Frontal cortex (tissue), 4 donors: Measurements from ENCODE around the gene ZNF688. TPM values are rescaled to one million over a fixed set of nuclear protein-coding genes. Genes with fewer than 3 reads are reported as not detected.
A peak's percentile ranks its signal among the peaks of the same experiment; 100 is the strongest.
"Not testable (repeated sequence)": the region's sequence is repeated elsewhere in the genome, so short reads cannot be mapped to it uniquely, and the experiment has no call there.

Source experiments
- DNase-seq, 2 donors: peaks; one replicate each; pipeline ENCODE4 v3.0.0; 2012; ENCODE audit warnings: low spot score in 2 of 2
- FAIRE-seq: peaks from 2 replicates; lab custom pipeline; 2012; peaks lifted over from hg19 to GRCh38; lab: Jason Lieb, UNC
- total RNA-seq: library from RNA; depleted of rRNA; stranded (reverse); fragments of >200 nt; gene quantifications from one replicate; pipeline ENCODE4 v1.2.3, GENCODE V29; 2014
- donor health status: control.
- donor health status: control.
- donor health status: control.

The ZNF688 gene
- total RNA-seq, 1 donor from 2014 or later = 7.3 TPM

DNA sequence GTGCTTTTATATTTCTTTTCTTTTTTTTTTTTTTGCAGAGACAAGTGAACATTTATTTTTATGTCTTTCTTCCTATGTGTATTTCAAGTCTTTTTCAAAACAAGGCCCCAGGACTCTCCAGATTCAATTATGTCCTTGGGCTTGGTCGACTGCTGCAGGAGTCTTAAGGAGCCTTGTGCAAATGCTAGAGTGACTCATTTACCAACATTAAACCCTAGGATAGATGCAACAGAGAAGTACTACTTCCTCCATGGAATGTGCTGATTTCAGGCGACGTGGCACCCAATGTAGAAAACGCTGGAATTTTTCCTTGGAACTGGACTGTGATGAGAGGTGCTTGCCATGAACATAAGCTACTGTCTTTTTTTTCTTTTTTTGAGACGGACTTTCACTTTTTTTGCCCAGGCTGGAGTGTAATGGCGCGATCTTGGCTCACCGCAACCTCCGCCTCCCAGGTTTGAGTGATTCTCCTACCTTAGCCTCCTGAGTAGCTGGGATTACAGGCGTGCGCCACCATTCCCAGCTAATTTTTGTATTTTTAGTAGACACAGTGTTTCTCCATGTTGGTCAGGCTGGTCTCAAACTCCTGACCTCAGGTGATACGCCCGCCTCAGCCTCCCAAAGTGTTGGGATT lies 35.0 kb downstream of the ZNF688 start:
- DNase-seq, FAIRE-seq: not testable (repeated sequence)

DNA sequence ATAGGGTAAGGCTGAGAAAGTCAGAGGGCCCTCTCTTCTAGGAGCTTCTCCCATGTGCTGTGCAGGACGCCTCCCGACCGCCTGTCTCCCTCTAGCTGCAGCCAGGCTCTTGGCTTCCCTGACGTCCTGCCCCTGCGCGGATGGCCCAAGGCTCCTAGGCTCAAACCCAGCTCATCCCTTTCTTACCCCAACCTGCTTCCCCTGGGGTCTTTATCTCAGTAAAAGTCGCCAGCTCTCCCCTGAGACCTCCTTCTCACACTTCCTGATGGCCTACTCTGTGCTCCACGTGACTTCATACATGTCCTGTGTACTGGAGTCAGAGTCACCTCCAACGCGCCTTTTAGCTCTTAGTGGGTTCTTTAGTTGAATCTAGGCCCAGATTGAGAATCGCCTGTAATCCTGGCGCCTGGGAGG lies 35.7 kb downstream of the ZNF688 start:
- FAIRE-seq (no peak), DNase-seq (peak; percentile 59 to 73)

DNA sequence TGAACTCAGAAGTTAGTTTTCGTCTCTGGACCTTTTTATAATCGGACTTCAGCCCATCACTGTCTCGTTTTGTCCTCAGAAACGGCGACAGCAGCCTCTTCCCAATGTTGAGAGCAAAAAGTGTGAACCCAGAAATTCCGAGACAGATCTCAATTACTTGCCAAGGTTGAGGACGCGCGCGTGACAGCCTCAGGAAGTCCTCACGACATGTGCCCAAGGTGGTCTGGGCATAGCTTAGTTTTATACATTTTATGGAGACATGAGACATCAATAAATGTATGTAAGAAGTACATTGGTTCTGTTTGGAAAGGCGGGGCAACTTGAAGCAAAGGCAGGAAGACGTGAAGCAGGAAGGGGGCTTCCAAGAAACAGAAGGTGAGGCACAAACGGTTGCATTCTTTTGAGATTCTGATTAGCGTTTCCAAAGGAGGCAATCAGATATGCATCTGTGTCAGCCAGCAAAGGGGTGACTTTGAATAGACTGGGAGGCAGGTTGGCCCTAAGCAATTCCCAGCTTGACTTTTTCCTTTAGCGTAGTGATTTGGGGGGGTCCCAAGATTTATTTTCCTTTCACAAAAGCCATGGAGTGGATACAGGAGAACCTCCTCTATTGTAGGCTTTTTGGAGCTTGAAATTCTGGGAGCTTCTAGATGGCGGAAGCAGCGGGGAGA lies 36.3 kb downstream of the ZNF688 start:
- no peak for FAIRE-seq
- DNase-seq = no peak

DNA sequence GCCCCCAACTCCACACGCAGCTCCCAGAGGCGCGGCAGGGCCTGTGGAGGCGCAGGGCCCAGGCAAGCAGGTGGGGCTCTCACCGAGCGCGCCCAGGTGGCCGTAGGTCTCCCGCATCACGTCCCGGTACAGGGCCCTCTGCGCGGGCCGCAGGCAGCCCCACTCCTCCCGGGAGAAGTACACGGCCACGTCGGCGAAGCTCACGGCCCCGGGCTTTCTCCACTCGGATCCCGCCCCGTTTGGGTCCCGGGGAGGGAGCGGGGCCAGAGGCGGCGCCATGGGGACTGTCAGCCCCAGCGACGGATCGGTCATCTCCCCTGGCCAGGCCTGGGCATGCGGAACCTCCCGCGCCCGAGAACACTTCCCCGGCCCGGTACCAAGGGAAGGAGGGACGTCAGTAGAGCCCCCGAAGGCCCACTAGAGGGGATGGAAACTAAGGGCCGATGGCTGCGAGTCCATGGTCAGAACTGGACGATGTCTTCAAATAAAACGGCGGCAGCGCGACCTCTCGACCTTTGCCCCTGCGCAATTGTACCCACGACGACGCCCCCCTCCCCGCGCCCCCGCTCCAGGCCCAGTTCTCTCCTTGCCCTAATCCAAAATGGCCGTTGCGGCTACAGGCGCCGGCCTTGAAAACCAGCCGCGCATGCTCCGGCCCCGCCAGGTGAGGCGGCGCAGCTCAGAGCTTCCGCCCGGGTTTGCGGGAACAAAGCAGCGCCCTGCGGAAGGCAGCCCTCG lies 37.0 kb downstream of the ZNF688 start, which contains the start of gene ZNF747:
TSS of gene ZNF747 (minus strand) at position 491 of the 738 bp plus-strand sequence. CDS start at position 312, 179 bp downstream.
- peak; percentile 94 to 97 for DNase-seq
- FAIRE-seq = no peak

DNA sequence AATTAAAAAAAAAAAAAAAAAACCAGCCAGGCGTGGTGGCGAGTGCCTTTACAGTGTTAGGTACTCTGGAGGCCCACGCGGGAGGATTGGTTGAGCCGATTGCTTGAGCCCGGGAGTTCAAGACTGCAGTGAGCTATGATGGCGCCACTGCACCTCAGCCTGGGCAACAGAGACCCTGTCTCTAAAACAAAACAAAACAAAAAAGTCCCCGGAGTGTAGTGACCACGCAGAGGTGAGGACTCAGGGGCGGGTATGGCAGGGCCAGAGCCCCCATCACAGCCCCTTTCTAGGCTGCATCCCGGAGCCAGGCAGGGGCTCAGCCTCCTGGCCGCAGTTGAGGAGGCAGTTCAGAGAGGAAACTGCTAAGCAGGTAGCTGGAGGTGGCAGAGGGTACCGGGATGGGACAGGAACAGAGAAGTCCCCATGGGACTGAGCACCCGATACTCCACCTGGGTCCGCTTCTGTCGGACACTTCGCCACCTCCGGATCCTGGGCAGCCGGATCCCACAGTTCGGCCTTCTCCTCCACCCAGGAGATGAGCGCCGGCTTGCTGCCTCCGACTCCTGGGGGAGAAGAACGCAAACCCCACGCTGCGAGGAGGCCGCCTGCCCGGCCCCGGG lies 37.7 kb downstream of the ZNF688 start:
- FAIRE-seq (no peak), DNase-seq (no peak)

DNA sequence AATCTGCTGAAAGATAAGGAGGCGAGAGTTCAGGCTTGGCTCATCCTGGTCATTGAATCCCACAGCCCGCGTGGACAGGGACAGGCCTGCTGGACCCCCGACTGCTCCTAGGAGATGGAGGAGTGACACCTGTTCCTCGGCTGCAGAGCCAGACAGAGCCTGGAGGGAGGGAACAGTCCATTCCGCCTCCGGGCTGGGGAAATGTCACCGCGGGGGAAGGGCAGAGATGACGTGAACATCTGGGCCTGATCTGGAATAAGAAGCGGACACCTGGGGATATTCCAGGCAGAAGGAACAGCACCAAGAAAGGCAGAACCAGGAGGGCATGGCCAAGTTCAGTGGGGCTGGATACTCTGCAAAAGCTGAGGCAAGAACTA lies 38.4 kb downstream of the ZNF688 start:
- DNase-seq (no peak), FAIRE-seq (no peak)

DNA sequence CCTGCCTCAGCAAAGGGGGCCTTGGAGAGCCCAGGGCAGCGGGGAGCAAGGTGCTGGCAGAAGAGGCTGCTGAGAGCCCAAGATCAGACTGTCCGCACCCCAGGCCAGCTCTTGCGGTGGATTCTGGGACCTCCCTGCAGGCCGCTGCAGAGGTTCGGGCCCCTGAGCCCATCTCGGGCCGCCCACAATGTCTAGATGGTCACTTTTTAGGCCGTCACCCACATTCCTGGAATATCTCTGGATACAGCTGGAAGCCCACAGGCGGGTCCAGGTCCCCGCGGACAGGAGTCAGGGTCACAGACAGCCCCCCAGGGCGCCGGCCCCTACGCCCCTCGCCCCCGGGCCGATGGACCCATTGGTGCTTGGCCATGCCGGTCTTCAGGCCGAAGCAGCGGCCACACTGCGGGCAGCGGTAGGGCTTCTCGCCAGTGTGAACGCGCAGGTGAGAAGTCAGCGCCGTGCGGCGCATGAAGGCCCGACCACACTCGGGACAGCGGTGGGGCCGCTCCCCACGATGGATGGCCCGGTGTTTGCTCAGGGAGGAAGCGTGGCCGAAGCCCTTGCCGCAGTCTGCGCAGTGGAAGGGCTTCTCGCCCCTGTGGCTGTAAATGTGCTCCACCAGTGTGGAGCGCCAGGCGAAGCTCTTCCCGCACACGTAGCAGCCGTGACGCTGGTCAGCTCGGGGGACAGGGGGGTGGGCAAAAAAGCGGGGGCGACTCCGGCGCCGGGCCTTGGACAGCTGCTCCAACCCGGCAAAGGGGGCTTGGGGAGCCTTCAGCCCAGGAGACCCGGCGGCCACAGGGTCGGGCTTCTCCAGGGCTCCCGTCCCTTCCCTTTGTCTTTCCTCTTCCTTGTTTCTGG lies 39.0 kb downstream of the ZNF688 start:
- FAIRE-seq = no peak
- DNase-seq = no peak

DNA sequence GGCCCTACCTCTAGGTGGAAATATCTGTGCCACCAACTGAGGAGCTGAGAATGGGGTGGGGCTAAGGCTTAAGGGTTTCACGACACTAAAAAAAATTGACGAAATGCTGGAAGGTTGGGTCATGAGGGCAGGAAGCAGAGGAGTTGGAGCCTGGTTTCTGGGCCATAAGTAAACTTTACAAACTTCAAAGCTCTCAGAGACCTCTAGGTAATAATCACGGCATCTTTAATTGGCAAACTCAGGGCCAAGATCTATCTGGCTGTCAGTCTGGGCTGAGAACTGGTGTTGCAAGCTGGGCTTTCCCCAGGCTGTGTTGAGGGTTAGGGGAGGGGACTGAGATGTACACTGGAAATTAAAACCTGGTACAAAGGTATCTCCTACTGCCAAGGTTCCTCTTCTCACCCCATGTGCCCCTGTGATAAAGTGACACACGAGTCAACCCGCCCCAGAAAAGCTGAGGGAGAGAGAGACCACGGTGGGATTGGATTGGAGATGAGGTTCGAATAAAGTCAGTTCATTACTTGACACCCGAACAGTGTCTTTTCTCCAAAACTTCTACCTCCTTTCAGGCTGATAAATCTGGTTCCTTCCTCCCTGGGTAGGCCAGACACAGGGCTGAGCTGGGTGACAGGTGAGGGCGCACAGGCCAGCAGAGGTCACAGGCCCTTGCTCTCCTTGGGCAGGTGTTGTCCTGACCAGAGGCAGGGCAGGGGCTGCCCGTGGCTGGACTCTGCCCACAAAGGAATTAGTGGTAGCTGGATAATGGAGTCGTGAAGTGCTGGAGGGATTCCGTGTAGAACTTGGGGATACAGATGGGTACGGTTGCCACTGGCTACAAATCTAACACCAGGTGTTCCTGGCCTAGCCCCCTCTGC lies 41.1 kb downstream of the ZNF688 start:
- no peak for FAIRE-seq
- no peak for DNase-seq

DNA sequence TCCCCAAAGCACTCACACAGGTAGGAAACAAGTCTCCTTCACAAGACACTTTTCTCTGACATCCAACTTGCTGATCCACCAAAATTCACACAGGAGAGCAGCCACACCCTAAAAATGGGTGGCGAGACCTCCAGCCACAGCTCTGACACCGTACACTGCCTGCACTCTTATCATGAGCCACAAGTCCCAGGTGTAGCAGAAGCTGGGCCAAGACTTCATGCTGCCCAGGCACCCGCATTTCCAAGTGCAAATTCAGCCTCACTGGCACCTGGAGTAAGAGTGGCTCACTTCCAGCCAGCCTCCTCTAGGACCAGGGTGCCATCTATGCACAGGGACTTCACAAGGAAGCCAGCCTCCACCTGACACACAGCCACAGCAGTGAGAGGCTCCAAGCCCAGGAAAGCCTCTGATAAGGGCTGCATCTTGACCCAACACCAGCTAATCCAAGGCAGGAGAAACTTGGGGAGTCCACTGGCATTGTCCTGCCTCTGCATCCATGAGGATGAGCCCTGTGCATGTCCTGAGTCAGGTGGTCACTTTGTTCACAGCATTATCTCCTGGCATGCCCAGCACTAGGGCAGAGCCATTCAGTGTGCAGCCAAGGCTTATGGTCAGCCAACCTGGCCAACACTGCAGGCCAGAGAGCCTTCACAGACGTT lies 42.6 kb downstream of the ZNF688 start:
- FAIRE-seq (no peak), DNase-seq (no peak)

DNA sequence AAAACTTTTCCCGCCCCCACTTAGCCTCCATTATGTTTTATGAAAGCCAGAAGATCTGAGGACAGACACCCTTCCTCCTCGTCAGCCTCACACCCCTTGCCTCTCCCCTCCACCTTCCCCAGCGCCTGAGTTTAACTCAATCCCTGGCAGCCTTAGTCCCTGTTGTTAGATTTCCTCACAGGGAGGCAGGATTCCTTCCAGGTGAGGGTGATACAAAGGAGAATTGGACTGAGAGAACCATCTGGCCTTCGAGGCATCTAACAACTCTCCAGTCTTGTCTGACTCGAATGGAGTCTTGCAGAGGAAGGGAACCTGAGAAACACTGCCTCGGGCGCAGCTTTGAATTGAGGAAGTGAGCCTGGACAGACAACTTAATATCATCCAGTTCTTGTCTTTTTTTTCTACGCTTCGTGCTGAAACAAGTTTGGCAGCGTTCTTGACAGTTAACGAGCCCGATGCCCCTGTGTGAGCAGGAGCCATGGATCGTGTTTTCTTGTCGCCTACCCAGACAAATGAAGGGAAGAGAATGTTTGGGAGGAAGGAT lies 43.8 kb downstream of the ZNF688 start:
- FAIRE-seq = no peak
- DNase-seq = no peak

DNA sequence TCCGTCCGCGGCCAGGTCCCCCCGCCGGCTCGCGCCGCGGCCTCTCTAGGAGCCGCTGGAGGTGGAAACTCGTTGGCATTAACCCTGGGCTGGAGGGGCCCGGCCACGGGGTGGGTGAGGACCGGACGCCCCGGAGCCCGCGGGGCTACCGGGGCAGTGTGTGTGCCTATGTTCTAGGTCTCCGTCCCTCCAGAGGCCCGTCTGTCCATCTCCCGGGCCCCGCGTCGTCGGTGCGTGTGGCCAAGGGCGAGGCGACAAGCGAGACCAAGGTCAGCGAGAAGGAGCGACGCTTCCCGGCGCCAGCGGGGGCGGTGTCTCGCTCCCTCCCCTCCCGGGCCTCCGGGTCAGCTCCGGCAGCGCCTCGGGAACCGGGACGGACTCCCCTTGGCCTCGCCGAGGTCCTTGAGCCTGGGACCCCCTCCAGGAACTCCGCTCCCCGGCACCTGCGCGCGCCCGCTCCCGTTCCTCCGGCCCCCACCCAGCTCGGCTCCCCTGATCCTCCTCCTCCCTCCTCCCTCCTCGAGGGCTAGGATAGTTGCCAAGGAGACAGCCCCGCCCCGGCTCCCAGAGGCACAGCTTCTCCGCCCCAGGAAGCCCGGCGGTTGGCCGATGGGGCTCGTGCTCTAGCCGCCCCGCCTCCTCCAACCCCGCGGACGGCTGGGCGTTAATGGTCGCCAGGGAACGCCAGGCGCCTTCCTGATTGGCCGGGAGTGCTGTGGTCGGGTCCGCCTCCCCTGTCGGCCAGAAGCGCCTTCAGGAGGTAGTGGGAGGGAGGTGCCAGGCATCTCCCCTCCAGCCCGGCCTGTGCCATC lies 44.5 kb downstream of the ZNF688 start:
- DNase-seq (peak; percentile 96 to 97), FAIRE-seq (no peak)

DNA sequence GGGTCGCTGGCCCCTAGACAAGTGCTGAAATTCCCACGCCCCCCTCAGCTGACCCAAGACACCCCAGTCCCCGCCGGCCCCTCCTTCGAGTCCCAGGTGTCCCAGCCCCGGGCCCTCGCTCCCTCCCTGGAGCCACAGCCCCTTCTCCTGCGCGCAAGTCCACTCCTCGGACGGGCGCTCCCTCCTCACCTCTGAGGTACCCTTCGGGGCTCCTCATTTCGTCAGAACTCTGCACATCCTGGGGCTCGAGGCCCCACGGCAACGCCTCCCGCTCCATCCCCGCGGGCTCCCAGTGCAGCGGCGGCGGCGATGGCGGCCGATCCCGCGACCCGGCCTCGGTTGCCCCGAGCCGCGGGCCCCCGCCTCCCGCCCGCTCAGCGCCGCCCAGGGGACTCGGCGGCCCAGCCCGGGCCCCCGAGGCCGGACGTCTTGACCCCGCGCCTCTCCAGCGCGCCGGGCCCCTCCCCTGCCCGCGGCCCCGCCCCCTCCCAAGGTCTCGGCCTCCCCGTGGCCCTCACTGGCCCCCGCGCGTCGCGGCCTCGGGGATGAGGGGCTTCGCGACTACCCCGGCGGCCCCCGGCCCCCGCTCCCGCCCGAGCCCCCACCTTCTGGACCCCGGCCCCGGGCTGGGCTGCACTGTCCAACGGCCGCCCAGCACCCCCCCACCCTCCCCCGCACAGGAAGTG lies 45.2 kb downstream of the ZNF688 start, which contains the start of gene ZNF768:
TSS of gene ZNF768 (minus strand) at position 430 of the 686 bp plus-strand sequence. CDS start at position 277, 153 bp downstream.
- DNase-seq (peak; percentile 87 to 93), FAIRE-seq (no peak)

DNA sequence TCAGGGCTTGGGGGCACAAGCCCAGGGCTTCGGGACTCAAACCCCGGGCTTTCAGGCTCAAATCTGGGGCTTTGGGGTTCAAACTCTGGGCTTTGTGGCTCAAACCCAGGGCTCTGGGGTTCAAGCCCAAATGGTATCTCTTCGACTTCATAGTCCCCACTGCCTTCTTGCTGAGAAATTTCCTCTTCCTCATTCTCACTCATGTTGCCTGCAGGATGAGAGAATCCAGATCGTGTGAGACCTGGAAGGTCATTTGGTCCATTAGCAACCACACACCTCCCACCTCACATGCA lies 45.7 kb downstream of the ZNF688 start:
- FAIRE-seq (no peak), DNase-seq (no peak)

DNA sequence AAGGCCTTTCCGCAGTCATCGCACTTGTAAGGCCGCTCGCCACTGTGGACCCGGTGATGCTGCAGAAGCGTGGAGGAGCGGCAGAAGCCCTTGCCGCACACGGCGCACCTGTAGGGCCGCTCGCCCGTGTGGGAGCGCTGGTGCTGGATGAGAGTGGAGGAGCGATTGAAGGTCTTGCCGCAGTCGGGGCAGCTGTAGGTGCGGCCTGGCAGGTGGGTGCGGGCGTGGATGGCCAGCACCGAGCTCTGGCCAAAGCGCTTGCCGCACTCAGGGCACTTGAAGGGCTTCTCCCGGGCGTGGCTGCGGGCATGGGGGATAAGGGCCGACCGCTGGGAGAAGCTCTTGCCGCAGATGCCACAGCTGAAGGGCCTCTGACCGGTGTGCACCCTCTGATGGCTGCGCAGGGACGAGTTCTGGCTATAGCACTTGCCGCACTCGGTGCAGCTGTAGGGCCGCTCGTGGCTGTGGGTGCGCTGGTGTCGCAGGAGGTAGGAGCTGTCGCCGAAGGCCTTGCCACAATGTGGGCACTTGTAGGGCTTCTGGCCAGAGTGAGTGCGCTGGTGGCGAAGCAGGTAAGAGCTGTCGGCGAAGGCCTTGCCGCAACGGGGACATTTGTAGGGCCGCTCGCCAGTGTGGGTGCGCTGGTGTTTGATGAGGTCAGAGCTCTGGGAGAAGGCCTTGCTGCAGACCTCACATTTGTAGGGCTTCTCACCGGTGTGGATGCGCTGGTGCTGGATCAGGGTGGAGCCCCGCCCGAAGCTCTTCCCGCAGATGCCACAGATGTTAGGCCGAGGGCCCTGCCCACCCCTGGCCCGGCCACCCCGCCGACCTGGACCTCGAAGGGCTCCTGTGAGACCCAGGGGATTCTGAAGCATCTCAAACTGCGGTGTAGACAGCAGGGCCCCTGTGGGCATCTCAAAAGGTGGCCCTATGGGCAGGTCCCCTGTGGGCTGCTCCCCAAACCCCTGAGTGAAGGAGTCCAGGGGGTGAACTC lies 46.6 kb downstream of the ZNF688 start:
- FAIRE-seq (no peak), DNase-seq (no peak)

DNA sequence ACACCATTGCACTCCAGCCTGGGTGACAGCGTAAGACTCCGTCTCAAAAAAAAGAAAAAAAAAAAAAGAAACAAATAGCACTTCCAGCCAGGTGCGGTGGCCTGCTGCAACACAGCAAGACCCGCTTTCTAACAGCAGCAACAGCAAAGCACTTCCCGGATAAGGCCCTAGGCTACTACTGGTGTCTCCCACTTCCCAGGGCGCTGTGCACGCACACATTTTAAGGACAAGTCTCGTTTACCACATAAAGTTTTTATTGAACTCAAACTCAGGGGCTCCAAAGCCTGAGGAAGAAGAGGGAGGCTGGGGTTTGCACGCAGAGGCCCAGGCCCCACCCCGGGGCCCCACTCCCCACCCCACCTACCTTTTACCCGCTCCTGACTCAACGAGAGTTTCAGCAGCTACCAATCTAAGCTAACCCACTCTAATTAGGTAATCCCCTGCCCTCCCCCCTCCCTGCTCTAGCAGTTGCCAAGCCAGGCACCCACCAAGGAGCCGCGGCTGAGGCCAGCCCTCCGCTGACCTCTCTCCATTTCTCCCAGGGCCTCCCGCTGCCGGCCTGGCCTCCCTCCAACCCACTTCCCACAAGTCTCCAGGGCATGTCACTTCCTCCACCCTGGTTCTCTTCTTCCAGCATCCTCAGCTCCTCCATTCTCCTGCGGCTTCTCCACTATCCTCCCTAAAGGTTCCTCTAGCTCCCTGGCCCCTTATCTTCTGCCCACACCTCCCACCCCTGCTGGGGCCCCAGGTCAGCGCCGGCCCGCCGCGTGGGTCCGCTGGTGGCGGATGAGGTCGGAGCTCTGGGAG lies 47.5 kb downstream of the ZNF688 start:
- FAIRE-seq (no peak), DNase-seq (no peak)
